GM12872 (cell line): ENCODE results near the gene AGTPBP1.

Experiments
- TF ChIP-seq, protein P1 (sequence below): IDR thresholded peaks from 3 replicates; pipeline ENCODE4 v1.5.1; 2011; ENCODE audit warnings: low read depth, mild to moderate bottlenecking, low read length, moderate library complexity; ENCODE audit not compliant: insufficient read depth

The AGTPBP1 gene

DNA sequence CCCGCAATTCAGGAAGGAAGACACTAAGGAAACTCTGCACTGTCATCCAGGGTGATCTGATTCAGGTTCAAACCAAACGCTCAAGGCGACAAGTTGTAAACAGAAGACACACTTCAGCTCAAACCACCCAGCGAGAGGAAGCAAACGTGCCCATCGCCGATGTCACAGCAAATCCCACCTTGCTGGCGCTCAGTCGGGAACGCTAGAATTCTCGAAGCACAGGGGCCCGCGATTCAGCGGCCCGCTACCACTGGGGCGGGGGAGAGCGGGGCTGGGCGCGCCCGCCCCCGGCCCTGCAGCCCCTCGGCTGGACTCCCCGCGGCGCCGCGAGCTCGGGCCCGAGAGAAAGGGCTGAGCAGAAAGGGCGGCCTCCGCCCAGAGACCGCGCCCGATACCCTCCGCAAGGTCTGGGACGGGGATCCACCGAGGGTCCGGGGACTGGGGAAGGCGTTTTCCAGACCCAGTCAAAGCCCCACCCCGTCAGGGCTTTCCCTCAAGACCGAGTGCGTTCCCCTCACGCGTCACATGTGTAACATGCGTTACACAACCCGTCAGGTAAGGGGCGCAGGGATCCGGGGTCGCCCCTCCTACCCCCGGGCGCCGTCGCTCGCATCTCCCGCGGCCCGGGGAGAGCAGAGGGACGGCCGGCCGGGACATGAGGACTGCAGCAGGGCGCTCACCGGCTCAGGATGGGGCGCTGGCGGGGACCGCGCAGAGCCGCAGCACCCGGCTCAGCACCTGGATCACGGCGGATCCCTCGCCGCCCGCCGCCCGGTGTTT is 469 bp downstream of the AGTPBP1 start:
- TF ChIP-seq, protein P1, sequence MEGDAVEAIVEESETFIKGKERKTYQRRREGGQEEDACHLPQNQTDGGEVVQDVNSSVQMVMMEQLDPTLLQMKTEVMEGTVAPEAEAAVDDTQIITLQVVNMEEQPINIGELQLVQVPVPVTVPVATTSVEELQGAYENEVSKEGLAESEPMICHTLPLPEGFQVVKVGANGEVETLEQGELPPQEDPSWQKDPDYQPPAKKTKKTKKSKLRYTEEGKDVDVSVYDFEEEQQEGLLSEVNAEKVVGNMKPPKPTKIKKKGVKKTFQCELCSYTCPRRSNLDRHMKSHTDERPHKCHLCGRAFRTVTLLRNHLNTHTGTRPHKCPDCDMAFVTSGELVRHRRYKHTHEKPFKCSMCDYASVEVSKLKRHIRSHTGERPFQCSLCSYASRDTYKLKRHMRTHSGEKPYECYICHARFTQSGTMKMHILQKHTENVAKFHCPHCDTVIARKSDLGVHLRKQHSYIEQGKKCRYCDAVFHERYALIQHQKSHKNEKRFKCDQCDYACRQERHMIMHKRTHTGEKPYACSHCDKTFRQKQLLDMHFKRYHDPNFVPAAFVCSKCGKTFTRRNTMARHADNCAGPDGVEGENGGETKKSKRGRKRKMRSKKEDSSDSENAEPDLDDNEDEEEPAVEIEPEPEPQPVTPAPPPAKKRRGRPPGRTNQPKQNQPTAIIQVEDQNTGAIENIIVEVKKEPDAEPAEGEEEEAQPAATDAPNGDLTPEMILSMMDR: no peak

DNA sequence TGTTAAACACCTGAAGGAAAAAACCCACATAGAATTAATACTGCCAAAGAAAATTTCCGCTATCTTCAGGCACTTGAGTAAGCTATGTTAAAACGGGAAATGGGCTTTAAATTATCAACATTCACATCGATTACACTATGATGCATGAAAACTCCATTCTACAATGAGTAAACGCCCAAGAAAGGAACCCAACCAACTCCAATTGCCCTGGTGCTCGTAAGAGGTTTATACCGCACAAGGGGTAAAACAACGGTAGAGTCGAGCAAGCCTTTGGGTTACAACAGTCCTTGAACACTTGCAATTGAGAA is 1.0 kb downstream of the AGTPBP1 start:
- TF ChIP-seq, protein P1: no peak

DNA sequence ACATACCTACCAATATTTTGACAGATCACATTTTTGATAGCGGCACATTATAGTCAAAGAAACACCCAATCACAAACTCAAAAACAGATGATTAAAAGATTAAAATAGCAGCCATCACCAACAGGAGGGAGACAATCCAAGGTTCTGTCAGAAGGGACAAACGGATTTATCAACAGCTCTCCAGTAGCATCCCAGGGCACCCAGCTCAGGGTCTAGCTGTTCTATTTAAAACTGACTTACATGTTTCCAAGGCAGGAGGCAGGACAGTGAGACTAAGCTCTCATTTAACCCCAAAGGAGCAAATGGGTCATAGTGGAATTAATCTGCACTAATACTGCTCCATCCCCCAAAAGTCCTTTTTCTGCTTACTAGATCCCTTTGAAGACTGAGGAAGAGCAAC is 3.2 kb downstream of the AGTPBP1 start:
- TF ChIP-seq, protein P1: no peak

GRCh38 chr9:85737671-85738070 is 4.1 kb downstream of the AGTPBP1 start:
- TF ChIP-seq, protein P1: no peak

DNA sequence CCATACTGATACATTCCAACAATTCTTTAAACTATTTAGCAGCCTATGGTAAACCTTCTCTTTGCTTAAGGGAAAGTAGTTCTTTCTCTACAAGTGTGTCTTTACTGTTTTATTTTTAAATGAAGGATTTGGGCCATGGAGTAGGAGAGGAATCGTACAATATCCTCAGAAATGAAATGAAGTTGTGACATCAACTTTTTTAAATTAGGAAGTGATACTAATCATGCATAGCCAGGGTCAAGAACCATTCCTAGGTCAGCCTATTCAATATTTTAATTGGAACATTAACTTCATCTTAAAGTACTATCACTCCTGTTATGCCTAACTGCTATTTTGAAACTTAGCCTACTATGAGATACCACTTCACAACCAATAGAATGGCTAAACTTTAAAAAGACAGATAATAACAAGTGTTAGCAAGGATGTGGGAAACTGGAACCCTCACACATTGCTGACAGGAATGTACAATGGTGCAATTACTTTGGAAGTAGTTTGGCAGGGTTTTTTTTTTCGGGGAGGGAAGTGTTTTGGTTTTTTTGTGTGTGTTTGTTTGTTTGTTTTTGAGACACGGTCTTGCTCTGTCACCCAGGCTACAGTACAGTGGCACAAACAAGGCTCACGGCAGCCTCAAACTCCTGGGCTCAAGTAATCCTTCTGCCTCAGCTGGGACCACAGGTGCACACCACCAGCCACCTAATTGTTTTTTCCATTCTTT is 10.7 kb downstream of the AGTPBP1 start:
- TF ChIP-seq, protein P1: no peak

DNA sequence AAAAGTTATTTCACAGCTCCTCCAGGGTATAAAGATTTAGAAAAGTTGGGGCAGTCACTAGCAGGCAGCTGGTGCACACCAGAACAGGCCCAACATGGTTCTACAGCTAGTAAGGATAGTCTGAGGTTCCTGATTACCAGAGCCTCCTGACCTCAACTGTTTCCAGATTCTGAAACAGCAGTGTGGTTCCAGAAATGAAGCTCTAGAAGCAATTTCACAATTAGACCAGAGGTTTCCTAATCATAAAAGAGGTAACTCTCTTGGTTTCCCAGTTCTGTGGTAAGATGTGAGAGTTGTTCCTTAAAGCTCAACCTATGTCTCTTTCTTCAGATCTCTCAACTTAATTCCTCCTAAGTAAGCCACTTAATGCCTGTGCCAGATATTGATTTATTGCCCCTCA is 11.9 kb downstream of the AGTPBP1 start:
- TF ChIP-seq, protein P1: no peak

DNA sequence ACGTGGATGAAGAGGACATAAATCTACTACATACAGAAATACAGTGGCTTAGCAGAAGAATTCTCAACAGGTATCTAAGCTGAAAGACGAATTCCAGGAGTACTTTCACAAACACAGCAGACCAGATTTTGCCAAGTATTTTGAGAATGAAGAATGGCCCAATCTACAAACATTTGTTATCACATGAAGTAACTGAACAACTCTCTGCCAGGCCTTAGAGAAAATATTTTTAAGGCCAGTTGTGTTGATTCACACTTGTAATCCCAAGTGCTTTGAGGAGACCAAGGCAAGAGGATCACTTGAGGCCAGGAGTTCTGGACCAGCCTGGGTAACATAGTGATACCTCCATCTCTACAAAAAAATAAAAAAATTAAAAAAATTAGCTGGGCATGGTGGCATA is 14.3 kb downstream of the AGTPBP1 start:
- TF ChIP-seq, protein P1: no peak
